GM18870 (cell line): Measurements from ENCODE around the gene NBAS.
A peak's percentile ranks its signal among the peaks of the same experiment; 100 is the strongest.

Experiments used
- ATAC-seq: cut with Tn5 transposase; IDR thresholded peaks from one replicate; pipeline ENCODE4 v1.9.1; 2021; ENCODE audit warnings: moderate library complexity; ENCODE audit not compliant: unreplicated experiment

Gene NBAS

DNA sequence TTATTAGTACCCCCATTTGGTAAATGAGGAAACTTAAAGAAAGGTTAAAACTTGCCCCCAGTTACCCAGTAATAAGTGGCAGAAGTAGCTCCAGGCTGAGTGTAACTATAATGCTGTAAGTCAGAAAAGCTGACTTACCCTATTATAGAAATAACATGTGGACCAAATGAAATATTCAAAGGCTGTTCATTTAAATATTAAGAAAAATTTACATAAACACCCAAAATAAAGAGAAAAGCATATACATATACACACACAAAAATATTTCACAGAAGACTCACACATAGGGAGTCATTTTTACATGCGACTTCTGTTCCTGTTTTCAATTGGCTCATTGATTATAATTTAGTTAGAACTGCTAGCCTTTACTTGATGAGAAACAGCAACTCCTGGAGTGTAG, 189.1 kb downstream of the NBAS start:
- ATAC-seq: no peak

DNA sequence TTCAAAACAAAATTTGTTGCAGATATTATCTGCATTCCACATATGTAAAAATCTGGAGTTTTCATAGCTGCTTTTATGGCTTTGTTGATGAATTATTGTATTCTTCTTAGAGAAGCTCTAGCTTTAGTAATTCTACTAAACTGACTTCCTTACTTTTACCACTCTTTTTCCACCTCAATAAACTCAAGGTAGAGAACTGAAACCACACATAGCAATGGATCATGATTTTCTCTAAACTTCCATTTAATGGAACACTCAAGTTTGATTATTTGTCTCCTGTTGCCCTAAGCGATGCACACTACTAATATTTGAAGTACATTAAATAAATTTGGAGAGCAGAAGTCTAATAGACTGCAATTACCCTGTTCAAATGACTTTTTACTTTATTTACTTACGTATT, 192.0 kb downstream of the NBAS start:
- ATAC-seq: no peak

DNA sequence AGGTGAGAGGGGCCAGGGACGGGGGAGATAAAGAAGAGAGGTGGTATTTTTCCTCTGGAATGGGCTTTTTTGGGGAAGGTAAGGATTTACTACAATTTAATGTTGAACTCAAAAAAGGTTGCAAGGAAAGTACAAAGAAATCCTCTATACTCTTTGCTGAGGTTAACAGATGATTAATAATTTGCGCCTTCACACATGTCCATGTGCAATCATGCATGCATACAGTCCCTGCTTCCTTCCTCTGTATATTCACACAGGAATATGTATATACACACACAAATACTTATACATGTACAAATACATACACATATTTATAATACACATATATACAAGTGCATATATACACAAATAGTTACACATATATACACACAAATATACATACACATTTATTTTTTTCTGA, 193.4 kb downstream of the NBAS start:
- peak; percentile 72 for ATAC-seq

DNA sequence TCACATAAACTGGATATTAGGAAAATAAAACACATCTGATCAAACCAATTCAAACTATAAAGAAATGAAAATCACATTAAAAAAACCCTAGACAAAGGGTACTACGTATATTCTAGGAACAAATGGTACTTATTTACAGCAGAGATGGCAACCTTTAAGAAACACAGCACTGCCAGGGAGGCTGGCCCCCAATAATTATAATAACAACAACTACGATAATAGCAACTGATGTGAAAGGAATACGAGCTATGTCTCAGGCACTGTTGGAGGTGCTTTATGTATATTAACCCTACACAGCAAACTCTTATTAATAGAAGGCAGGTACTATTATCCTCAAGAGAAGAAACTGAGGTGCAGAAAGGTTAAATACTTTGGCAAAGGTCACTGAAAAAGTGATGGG, 193.9 kb downstream of the NBAS start:
- no peak for ATAC-seq

DNA sequence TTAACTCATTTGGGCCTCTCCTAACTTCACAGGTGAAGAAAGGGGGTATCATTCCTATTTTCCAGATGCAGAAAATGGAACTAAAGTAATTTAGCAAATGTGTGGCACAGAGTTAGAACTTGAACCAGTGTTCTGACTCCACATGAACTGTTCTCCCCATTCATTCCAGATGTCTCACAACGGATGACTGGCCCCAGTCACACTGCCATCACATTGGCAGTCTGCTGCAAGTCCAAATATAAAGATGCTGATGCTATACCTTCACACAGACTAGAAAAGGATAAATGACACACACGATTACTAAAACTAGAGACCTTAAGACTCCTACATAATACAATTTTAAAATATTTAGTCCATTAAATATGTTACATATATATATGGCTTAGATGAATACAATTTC, 195.7 kb downstream of the NBAS start:
- ATAC-seq: no peak

DNA sequence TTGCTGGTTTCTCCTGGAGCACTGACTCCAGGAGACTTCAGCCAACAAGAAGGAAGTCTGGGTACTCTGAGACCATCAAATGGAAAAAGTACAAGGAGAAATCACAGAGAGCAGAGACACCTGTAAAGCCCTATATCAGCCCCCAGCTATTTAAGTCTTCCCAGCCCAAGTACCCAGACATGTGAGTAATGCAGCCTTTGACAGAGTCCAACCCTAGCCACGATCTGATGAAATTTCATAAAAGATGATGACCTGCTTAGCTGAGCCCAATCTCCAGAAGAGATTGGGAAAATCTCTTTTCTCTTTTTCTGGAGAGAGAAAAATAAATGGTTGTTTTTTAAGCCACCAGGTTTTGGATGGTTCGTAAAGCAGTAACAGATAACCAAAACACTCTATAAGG, 196.6 kb downstream of the NBAS start:
- no peak for ATAC-seq

DNA sequence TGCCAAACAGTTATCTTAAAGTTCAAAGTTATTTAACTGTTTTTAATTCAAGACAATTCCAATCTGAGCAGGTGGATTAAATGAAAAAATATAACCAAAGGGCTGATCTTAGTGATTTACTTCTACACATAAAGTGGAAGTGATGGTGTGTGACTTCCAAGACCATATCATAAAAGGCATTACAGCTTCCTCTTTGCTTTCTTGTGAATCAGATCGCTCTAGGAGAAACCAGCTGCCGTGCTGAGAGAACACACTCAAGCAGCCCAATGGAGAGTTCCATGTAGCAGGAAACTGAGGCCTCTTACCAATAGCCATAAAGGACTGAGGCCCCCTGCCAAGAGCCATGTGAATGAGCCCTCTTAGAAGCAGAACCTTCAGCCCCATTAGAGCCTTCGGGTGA, 197.4 kb downstream of the NBAS start:
- ATAC-seq: no peak

DNA sequence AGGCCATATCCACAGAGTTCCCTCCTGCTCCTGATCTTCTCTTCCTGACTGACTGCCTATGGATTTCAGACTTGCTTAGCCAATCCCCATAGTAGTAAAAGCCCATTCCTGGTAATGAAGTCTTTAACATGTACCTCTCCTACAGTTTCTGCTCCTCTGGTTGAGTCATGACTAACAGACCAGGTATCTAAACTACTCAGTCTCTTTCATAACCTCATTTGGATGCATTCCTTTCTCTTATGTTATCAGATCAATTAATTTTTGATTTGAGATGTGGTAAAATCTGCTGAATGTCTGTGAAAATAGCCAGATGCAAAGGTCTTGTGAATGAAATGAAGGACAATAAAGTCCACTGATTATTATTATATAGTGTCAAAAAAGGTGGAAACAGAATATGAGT, 198.0 kb downstream of the NBAS start:
- ATAC-seq: no peak

DNA sequence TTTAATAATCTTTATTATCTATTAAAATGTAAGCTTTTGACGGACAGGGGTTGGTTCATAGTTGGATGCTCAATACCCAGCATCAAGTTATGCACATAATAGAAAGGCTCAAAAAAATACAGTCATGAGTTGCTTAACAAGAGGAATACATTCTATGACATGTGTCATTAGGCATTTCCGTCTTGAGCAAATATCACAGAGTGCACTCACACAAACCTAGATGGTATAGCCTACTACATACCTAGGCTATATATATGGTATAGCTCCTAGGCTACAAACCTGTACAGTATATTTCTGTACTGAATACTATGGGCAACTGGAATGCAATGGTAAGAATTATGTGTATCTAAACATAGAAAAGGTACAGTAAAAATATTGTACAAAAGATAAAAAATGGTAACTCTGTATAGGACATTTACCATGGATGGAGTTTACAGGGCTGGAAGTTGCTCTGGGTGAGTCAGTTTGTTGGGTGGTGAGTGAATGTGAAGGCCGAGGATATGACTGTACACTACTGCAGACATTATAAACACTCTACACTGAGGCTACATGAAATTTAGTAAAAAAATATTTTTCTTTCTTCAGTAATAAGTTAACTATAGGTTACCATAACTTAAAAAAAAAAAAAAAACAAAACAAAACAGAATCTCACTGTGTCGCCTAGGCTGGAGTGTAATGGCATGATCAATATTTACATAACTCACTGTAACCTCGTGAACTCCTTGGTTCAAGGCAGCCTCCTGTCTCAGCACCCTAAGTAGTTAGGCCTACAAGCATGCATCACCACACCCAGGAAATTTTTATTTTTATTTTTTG, 201.2 kb downstream of the NBAS start:
- ATAC-seq: no peak

DNA sequence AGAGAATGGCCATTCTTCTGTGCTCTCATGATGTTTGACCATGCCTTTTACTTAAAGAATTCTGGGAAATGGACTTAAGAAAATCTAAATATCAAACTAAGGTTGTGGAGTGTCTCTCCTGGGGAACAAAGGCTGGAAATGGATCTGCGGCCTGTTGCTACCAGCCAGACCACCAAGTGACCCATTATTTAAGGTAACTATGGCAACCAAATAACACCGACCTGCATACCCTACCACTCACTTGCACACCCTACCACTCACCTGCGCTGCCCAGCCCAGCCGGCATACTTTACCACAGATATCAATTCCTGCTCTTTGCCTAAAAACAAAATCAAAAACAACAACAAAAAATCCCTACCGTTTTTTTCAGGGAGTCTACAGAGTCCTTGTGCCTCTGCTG, 203.2 kb downstream of the NBAS start:
- ATAC-seq: no peak

DNA sequence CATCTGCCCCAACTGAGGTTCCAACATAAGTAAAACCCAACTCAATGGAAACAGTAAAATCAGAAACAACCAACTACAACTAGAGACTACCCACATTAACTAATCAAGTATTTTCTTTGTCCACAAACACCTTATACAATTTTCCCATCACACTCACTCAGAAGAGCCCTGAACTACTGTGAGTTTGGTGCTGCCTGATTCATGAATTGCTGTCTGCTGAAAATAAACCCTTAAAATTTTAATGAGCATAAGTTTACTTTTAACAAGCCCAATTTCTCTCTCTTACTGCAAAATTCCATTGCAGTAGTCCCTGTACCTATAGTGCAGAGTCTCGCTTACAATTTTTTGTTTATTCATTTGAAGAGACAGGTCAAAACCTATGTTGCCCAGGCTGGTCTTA, 203.9 kb downstream of the NBAS start:
- ATAC-seq: no peak

DNA sequence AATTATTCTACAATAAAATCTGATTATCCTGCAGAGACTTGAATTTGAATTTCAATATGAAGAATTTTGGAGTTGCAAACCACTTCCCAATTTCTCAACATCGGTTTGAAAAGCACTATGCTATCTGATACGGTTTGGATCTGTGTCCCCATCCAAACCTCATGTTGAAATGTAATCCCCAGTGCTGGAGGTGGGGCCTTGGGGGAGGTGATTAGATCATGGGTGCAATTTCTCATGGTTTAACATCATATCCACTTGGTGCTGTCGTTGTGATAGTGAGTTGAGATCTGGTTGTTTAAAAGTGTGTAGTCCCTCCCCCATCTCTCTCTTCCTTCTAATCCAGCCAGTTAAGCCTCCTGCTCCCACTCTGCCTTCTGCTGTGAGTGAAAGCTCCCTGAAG, 205.7 kb downstream of the NBAS start:
- ATAC-seq: no peak

DNA sequence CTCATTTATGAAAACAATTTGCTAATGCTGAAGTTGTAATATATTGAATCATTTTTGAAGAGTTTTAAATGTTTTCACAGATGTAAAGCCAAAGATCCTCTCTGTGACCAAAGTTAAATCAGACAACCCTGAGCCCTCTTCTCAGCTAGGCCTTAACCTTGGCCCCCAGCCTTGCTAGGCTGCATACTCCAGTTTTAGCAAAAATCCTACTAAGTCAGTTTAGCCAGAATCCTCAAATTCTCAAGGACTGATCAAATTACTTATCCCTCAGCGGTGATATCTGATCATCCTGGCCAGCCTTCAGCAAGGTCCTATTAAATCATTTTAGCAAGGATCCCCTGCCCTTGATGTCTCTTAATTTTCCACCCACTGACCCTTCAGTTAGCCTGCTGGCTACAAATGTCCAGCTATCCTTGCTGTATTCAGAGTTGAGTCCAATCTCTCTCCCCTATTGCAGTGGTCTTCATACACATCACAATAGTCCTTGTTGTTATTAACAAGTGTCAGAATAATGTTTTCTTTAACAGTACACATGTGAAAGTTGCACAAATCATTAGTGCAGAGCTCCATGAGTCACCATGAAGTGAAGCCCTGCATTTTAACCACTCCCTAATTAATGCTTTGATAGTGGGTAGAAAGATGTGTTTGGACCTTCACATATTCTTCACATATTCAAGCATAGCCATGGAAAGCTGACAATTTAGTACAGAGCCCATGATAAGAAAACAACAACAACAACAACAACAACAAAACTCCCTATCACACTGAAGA, 206.4 kb downstream of the NBAS start:
- no peak for ATAC-seq

DNA sequence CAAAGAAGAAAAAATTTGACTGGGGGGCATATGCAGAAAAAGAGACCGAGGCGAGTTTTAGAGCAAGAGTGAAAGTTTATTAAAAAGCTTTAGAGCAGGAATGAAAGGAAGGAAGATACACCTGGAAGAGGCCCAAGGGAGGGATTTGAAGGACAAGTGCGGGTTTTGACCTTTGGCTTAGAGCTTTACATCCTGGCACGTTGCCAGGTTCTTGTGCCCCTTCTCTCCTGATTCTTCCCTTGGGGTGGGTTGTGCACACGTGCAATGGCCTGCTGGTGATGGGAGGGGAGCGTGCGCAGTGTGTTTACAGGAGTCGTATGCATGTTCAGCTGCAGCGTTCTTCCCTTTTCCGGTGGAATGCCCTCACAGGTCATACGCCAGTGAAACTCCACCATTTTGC, 208.8 kb downstream of the NBAS start:
- no peak for ATAC-seq

DNA sequence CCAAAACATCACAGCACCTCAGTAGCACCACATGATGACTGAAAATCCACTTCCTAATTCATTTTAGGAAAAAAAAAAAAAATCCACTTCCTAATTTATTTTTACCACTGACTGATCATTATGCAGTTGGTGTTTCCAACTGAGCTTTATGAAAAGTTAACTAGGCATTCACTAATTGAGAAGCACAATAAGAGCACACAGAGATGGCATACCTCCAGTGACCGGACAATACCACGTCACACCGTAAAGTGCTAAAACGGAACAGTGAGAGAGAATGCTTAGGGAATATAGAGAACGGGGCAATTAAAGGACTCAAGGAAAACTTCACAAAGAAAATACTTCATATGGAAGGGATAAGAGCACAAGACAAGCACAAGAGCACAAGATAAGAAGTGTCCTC, 212.5 kb downstream of the NBAS start:
- ATAC-seq: no peak

DNA sequence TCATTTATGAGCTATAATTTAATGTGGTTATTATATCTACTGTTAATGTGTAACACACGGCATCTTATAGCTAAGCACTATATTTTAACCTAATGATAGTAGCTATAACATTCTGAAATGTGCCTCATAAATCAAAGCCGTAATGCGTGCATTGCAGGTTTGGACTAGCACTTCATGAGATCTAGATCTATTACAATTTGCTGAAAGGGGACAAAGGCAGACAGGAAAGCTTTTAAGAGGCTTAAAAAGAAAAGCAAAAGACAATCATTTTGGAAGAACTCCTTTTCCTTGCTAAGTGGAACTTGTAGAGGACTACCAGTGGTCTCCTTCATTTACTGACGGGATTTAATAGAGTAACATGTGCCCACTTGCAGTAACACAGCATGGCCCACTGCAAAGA, 213.1 kb downstream of the NBAS start:
- no peak for ATAC-seq

DNA sequence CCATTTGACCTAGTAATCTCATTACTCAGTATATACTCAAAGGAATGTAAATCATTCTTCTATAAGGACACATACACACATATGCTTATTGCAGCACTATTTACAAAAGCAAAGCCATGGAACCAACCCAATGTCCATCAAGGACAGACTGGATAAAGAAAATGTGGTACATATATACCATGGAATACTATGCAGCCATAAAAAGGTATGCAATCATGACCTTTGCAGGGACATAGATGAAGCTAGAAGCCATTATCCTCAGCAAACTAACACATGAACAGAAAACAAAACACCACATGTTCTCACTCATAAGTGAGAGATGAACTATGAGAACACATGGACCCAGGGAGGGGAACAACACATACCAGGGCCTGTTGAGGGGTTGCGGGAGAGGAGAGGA, 214.5 kb downstream of the NBAS start:
- ATAC-seq: no peak

DNA sequence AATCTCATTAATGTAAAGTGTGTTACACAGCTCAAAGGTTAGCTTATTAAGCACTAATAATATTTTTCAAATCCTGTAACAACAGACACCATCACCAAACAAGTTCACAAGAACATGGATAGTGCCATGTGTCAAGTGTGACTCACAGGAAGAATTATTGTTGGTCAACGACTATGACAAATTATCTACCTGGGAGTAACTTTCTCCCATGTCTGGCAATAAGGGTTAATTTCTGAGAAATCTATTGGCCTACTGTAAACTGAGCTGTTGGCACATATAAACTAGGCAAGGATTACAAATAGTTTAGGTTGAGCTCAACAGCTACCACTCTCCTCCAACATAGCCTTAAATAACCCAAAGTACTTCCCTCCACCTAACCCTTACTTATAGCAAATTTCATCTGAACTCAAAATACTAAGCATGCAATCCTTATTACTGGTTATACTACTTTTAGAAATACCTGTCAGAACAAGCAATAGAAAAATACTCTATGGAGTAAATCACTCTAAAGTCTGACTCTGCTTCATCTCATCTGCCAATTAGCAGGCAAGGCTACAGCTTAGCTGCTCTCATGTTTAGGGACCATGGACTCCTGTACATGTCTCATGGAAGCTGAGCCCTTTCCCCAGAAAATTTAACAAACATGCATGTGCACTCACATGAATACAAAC, 223.0 kb downstream of the NBAS start:
- ATAC-seq: no peak

DNA sequence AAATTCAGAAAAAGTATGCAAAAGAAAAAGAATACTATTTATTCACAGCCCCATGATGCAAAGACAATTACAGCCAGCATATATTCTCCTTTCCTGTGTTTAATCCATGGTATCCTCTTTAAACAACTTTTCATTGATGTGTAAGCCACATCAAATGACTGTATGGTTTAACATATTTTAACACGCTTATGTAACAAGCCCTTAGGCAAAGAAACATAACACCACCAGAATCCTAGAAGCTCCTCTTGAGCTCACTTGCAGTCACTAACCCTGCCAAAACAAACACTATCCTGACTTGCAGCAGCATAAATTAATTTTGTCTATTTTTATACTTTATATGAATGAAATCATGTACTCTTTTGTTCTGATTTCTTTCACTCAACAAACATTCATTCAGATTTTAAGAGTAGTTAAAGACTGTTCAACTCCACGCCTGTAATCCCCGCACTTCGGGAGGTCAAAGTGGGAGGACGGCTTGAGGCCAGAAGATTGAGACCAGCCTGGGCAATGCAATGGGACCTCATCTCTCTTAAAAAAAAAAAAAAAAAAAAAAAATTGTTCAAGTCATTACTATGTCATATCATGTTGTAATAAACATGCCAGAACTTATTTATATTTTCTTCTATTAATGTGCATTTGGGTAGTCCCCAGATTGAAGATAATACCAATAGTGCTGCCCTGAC, 226.3 kb downstream of the NBAS start:
- ATAC-seq: no peak

DNA sequence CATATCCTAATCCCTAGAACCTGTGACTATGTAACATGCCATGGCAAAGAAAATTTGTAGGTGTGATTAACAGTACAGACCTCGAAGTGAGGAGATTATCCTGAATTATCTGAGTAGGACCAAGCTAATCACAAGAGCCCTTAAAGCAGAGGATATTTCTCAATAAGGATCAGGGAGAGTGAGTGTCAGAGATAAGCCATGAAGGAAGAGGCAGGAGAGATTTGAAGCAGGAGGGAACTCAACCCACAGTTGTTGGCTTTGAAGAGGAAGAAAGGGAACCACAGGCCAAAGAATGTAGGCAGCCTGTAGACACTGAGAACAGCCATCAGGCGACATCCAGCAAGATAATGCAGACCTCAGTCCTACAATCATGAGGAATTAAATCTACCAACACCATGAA, 229.3 kb downstream of the NBAS start:
- ATAC-seq: no peak

DNA sequence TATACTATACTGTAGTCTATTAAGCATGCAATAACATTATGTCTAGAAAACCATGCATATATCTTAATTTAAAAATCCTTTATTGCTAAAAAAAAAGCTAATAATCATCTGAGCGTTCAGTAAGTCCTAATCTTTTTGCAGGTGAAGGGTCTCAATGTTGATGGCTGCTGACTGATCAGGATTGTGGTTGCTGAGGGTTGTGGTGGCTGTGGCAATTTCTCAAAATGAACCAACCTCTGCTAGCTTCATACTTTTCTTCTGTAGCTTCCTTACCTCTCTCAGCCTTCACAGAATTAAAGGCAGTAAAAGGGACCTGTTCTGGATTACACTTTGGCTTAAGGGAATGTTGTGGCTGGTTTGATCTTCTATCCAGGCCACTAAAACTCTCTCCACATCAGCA, 235.8 kb downstream of the NBAS start:
- ATAC-seq: no peak
